HEK293 (cell line): ENCODE data around the gene STX3.
A peak's percentile ranks its signal among the peaks of the same experiment; 100 is the strongest.

Experiments used
- CTCF ChIA-PET: fragments of 350-600 bp; formaldehyde crosslinking; extraction: SDS; loops from one replicate; lab custom pipeline; 2021; ENCODE audit warnings: antibody characterized with exemption; lab: Yijun Ruan, JAX
- POLR2A ChIA-PET: fragments of 300-600 bp; formaldehyde crosslinking; extraction: SDS; loops from one replicate; lab custom pipeline; 2020; ENCODE audit warnings: antibody characterized with exemption, inconsistent platforms; lab: Yijun Ruan, JAX
- H3K27ac ChIP-seq: fragments of 200-500 bp; sonication (Bioruptor generic); 2 replicates; pipeline ENCODE4 v1.5.1; 2014; ENCODE audit warnings: low read depth, low read length, control low read depth, inconsistent platforms; ENCODE audit errors: extremely low read depth
- H3K36me3 ChIP-seq, 2 experiments: fragments of 200-500 bp in 1 of 2; sonication (Bioruptor generic) in 1 of 2; 1 replicate in 1 of 2; 2 replicates in 1 of 2; pipeline ENCODE4 v1.5.1; 2014 to 2017; ENCODE audit warnings: inconsistent platforms in 2 of 2, low read length in 2 of 2; ENCODE audit not compliant: control insufficient read depth in 2 of 2, insufficient read depth in 1 of 2
- H3K4me1 ChIP-seq: fragments of 200-500 bp; sonication (Bioruptor generic); 2 replicates; pipeline ENCODE4 v1.5.1; 2014; ENCODE audit warnings: mild to moderate bottlenecking, low read length, inconsistent platforms; ENCODE audit not compliant: control insufficient read depth, insufficient read depth
- H3K4me3 ChIP-seq: 2 replicates; pipeline ENCODE4 v1.5.1; 2011; ENCODE audit warnings: low read depth, mild to moderate bottlenecking, control low read depth, low read length, moderate library complexity
- H3K9me3 ChIP-seq: fragments of 200-500 bp; sonication (Bioruptor generic); 2 replicates; pipeline ENCODE4 v1.5.1; 2014; ENCODE audit warnings: low read depth, low read length, inconsistent platforms; ENCODE audit not compliant: control insufficient read depth, insufficient read depth
- HOXA7 ChIP-seq: sonication (generic); formaldehyde crosslinking; IDR thresholded peaks from 2 replicates; pipeline ENCODE4 v1.8.1; 2022; ENCODE audit warnings: missing genetic modification reagents, borderline replicate concordance
- OSR2 ChIP-seq: fragments of 450-650 bp; formaldehyde crosslinking; IDR thresholded peaks from 2 replicates; pipeline ENCODE4 v1.5.1; 2016; ENCODE audit warnings: missing biosample characterization, missing genetic modification characterization
- PRDM10 ChIP-seq: fragments of 450-650 bp; formaldehyde crosslinking; IDR thresholded peaks from 2 replicates; pipeline ENCODE4 v1.5.1; 2016; ENCODE audit warnings: missing biosample characterization, missing genetic modification characterization
- SCRT2 ChIP-seq: fragments of 450-650 bp; formaldehyde crosslinking; IDR thresholded peaks from 2 replicates; pipeline ENCODE4 v1.5.1; 2016; ENCODE audit warnings: missing biosample characterization, missing genetic modification characterization
- SETDB1 ChIP-seq: IDR thresholded peaks from one replicate; pipeline ENCODE4 v1.6.1; 2017; ENCODE audit warnings: mild to moderate bottlenecking, low read length, moderate library complexity, mixed read lengths; ENCODE audit not compliant: insufficient read length
- TRIM28 ChIP-seq: IDR thresholded peaks from 2 replicates; pipeline ENCODE4 v1.6.1; 2011; ENCODE audit warnings: low read length, control low read depth, borderline replicate concordance
- ZBTB10 ChIP-seq: fragments of 450-650 bp; formaldehyde crosslinking; IDR thresholded peaks from 2 replicates; pipeline ENCODE4 v1.5.1; 2016; ENCODE audit warnings: missing biosample characterization, missing genetic modification characterization
- ZNF148 ChIP-seq: fragments of 450-650 bp; formaldehyde crosslinking; IDR thresholded peaks from 2 replicates; pipeline ENCODE4 v1.5.0; 2017; ENCODE audit warnings: missing biosample characterization, missing genetic modification characterization, borderline replicate concordance
- ZNF202 ChIP-seq: fragments of 450-650 bp; formaldehyde crosslinking; IDR thresholded peaks from 2 replicates; pipeline ENCODE4 v1.5.1; 2016; ENCODE audit warnings: missing biosample characterization, missing genetic modification characterization, borderline replicate concordance
- ZNF266 ChIP-seq: fragments of 450-650 bp; formaldehyde crosslinking; IDR thresholded peaks from 2 replicates; pipeline ENCODE4 v1.5.1; 2016; ENCODE audit warnings: missing biosample characterization, missing genetic modification characterization, low read depth
- ZNF324 ChIP-seq: fragments of 450-650 bp; formaldehyde crosslinking; IDR thresholded peaks from 2 replicates; pipeline ENCODE4 v1.5.1; 2016; ENCODE audit warnings: missing biosample characterization, missing genetic modification characterization
- ZNF37A ChIP-seq: fragments of 450-650 bp; IDR thresholded peaks from 2 replicates; pipeline ENCODE4 v1.5.1; 2018; ENCODE audit warnings: missing biosample characterization, missing genetic modification characterization
- ZNF394 ChIP-seq: fragments of 450-650 bp; formaldehyde crosslinking; IDR thresholded peaks from 2 replicates; pipeline ENCODE4 v1.5.1; 2016; ENCODE audit warnings: missing biosample characterization, missing genetic modification characterization, mild to moderate bottlenecking, moderate library complexity, borderline replicate concordance
- ZNF423 ChIP-seq: fragments of 450-650 bp; formaldehyde crosslinking; IDR thresholded peaks from 2 replicates; pipeline ENCODE4 v1.5.1; 2016; ENCODE audit warnings: missing biosample characterization, missing genetic modification characterization
- ZNF624 ChIP-seq: fragments of 450-650 bp; formaldehyde crosslinking; IDR thresholded peaks from 2 replicates; pipeline ENCODE4 v1.5.1; 2017; ENCODE audit warnings: missing biosample characterization, missing genetic modification characterization
- ZNF629 ChIP-seq: fragments of 450-650 bp; formaldehyde crosslinking; IDR thresholded peaks from 2 replicates; pipeline ENCODE4 v1.5.1; 2017; ENCODE audit warnings: missing biosample characterization, missing genetic modification characterization
- ZNF677 ChIP-seq: fragments of 450-650 bp; IDR thresholded peaks from 2 replicates; pipeline ENCODE4 v1.5.0; 2018; ENCODE audit warnings: missing biosample characterization, mild to moderate bottlenecking, missing genetic modification characterization, moderate library complexity
- ZNF768 ChIP-seq: fragments of 450-650 bp; formaldehyde crosslinking; IDR thresholded peaks from 2 replicates; pipeline ENCODE4 v1.5.1; 2018; ENCODE audit warnings: missing biosample characterization, mild to moderate bottlenecking, missing genetic modification characterization
- ZNF791 ChIP-seq: fragments of 450-650 bp; formaldehyde crosslinking; IDR thresholded peaks from 2 replicates; pipeline ENCODE4 v1.5.1; 2016; ENCODE audit warnings: missing biosample characterization, missing genetic modification characterization

Gene STX3

GRCh38 chr11:59801981-59802638, 46.9 kb downstream of the STX3 start:
- TF ChIP-seq ZNF202 (tag by site-specific recombination) = no peak
- peak; percentile 83 for TF ChIP-seq OSR2 (tag by site-specific recombination)
- no peak for TF ChIP-seq ZNF324 (tag by site-specific recombination)
- TF ChIP-seq ZNF423 (tag by site-specific recombination) = no peak
- TF ChIP-seq ZNF677 (tag by site-specific recombination) = no peak
- no peak for TF ChIP-seq SETDB1
- 0 out of 2 replicates have a peak, but pooled peaks have one; percentile 23 for TF ChIP-seq SCRT2 (tag by site-specific recombination)
- TF ChIP-seq ZNF791 (tag by site-specific recombination) = no peak
- TF ChIP-seq PRDM10 (tag by site-specific recombination) = peak; percentile 42; the same call in 1 of the 2 replicates
- no peak for TF ChIP-seq ZNF266 (tag by site-specific recombination)
- TF ChIP-seq ZNF768 = no peak
- no peak for TF ChIP-seq ZNF394
- 0 out of 2 replicates have a peak, but pooled peaks have one; percentile 20 for TF ChIP-seq ZNF629
- TF ChIP-seq ZNF148 = no peak
- no peak for TF ChIP-seq HOXA7 (CRISPR knock-in tag)
- no peak for TF ChIP-seq ZBTB10 (tag by site-specific recombination)
- no peak for TF ChIP-seq ZNF624
- TF ChIP-seq TRIM28 = no peak
- TF ChIP-seq ZNF37A (tag by site-specific recombination) = no peak
- TF ChIP-seq, all 188 proteins: peak for 4
- H3K27ac ChIP-seq = no peak overlapping the region
- H3K4me3 ChIP-seq = no peak overlapping the region
- H3K9me3 ChIP-seq = no peaks in the 10 kb centered on the region
- ChIA-PET CTCF (interaction anchor here (0.6 to 12.5 kb wide), 19 partner anchors 8 to 1644 kb away, joined by 3 to 110 read pairs (median 5); partner anchors contain the start of genes MRPL16 and STX3), POLR2A (interaction anchor here (0.8 to 3.5 kb wide), 3 partner anchors 8 to 49 kb away, joined by 3 to 28 read pairs (median 3); partner anchors contain the start of genes MRPL16 and STX3)
- peaks cover 0 to 74% of the 10 kb centered on the region in 2 experiments; a peak in 2 of 3 replicates for H3K36me3 ChIP-seq
- no peaks in the 10 kb centered on the region for H3K4me1 ChIP-seq
